Ectodermal cell (in vitro differentiated cells): Measurements from ENCODE around the gene MAD2L2.

Source experiments
- H3K27ac ChIP-seq: 2 replicates; pipeline ENCODE4 v1.7.0; 2013; ENCODE audit warnings: mild to moderate bottlenecking, low read depth, low read length; ENCODE audit not compliant: insufficient read depth, poor library complexity, severe bottlenecking
- H3K27me3 ChIP-seq: 2 replicates; pipeline ENCODE4 v1.7.0; 2013; ENCODE audit warnings: mild to moderate bottlenecking, low read length; ENCODE audit not compliant: insufficient read depth, control insufficient read depth, poor library complexity, severe bottlenecking
- H3K36me3 ChIP-seq: one replicate; pipeline ENCODE4 v1.7.0; 2013; ENCODE audit warnings: low read length; ENCODE audit not compliant: control insufficient read depth, insufficient read depth
- H3K4me1 ChIP-seq: one replicate; pipeline ENCODE4 v1.7.0; 2013; ENCODE audit warnings: low read length; ENCODE audit not compliant: control insufficient read depth, insufficient read depth
- H3K4me3 ChIP-seq: 2 replicates; pipeline ENCODE4 v1.7.0; 2013; ENCODE audit warnings: low read depth, low read length, control low read depth; ENCODE audit not compliant: insufficient read depth
- H3K9me3 ChIP-seq: 2 replicates; pipeline ENCODE4 v1.7.0; 2013; ENCODE audit warnings: mild to moderate bottlenecking, low read length, moderate library complexity; ENCODE audit not compliant: control insufficient read depth
- WGBS, 2 experiments: methylation state at CpG; one replicate each; pipeline ENCODE4 v1.1.7; 2013; ENCODE audit warnings: missing lambda C conversion rate in 2 of 2; 5-methylcytosine and 5-hydroxymethylcytosine counted together

The MAD2L2 gene

GRCh38 chr1:11671205-11671543 is 9.8 kb downstream of the MAD2L2 start:
- Histone ChIP-seq H3K4me1 (no peaks in the 10 kb centered on the region), H3K27me3 (no peaks in the 10 kb centered on the region), H3K27ac (no peak overlapping the region), H3K36me3 (peaks cover 29% of the 10 kb centered on the region), H3K9me3 (no peaks in the 10 kb centered on the region), H3K4me3 (no peak overlapping the region)
- 95 to 98% methylated on average over 6 of the region's 6 CpGs for WGBS, 2 experiments

GRCh38 chr1:11670747-11671146 is 10.2 kb downstream of the MAD2L2 start:
- Histone ChIP-seq H3K27ac (no peak overlapping the region), H3K4me3 (no peak overlapping the region), H3K4me1 (no peaks in the 10 kb centered on the region), H3K36me3 (peaks cover 25% of the 10 kb centered on the region), H3K27me3 (no peaks in the 10 kb centered on the region), H3K9me3 (no peaks in the 10 kb centered on the region)
- WGBS, 2 experiments: 86 to 89% methylated on average over 6 of the region's 6 CpGs

- Histone ChIP-seq H3K9me3 (no peaks in the 10 kb centered on the region), H3K27me3 (peaks cover 20% of the 10 kb centered on the region), H3K4me3 (no peak overlapping the region), H3K36me3 (peaks cover 9% of the 10 kb centered on the region), H3K4me1 (no peaks in the 10 kb centered on the region), H3K27ac (no peak overlapping the region)
- 94 to 95% methylated on average over 14 of the region's 14 CpGs for WGBS, 2 experiments
Measured at GRCh38 chr1:11668516-11668915, 12.4 kb downstream of the MAD2L2 start.

- H3K36me3 ChIP-seq: no peaks in the 10 kb centered on the region
- no peaks in the 10 kb centered on the region for H3K9me3 ChIP-seq
- H3K27ac ChIP-seq: no peak overlapping the region
- no peaks in the 10 kb centered on the region for H3K4me1 ChIP-seq
- H3K4me3 ChIP-seq: peak overlapping the region; percentile 28
- peaks cover 30% of the 10 kb centered on the region for H3K27me3 ChIP-seq
- WGBS, 2 experiments: 4 to 5% methylated on average over 66 of the region's 66 CpGs
Measured at GRCh38 chr1:11664336-11665065, 16.4 kb downstream of the MAD2L2 start.

- no peaks in the 10 kb centered on the region for H3K36me3 ChIP-seq
- 95% methylated on average over 17 of the region's 17 CpGs for WGBS, 2 experiments
- H3K27me3 ChIP-seq: peaks cover 30% of the 10 kb centered on the region
- H3K9me3 ChIP-seq: no peaks in the 10 kb centered on the region
- H3K4me3 ChIP-seq: no peak overlapping the region
- H3K4me1 ChIP-seq: no peaks in the 10 kb centered on the region
- no peak overlapping the region for H3K27ac ChIP-seq
Measured at GRCh38 chr1:11661103-11661502, 19.8 kb downstream of the MAD2L2 start.

GRCh38 chr1:11659748-11660147 is 21.2 kb downstream of the MAD2L2 start:
- Histone ChIP-seq H3K27me3 (peaks cover 30% of the 10 kb centered on the region), H3K4me1 (peaks cover 6% of the 10 kb centered on the region), H3K4me3 (no peak overlapping the region), H3K36me3 (no peaks in the 10 kb centered on the region), H3K27ac (no peak overlapping the region), H3K9me3 (no peaks in the 10 kb centered on the region)
- 94 to 96% methylated on average over 4 of the region's 4 CpGs for WGBS, 2 experiments

- H3K27me3 ChIP-seq: peaks cover 28% of the 10 kb centered on the region
- H3K36me3 ChIP-seq: no peaks in the 10 kb centered on the region
- no peak overlapping the region for H3K27ac ChIP-seq
- no peaks in the 10 kb centered on the region for H3K9me3 ChIP-seq
- peaks cover 6% of the 10 kb centered on the region for H3K4me1 ChIP-seq
- no peak overlapping the region for H3K4me3 ChIP-seq
- 94 to 96% methylated on average over 23 of the region's 23 CpGs for WGBS, 2 experiments
Measured at GRCh38 chr1:11658542-11658941, 22.4 kb downstream of the MAD2L2 start.

- Histone ChIP-seq H3K4me1 (peaks cover 6% of the 10 kb centered on the region), H3K9me3 (no peaks in the 10 kb centered on the region), H3K27me3 (peaks cover 33% of the 10 kb centered on the region), H3K27ac (no peak overlapping the region), H3K36me3 (no peaks in the 10 kb centered on the region), H3K4me3 (no peak overlapping the region)
- 91 to 92% methylated on average over 4 of the region's 6 CpGs for WGBS, 2 experiments
Measured at GRCh38 chr1:11657654-11658053, 23.3 kb downstream of the MAD2L2 start.

GRCh38 chr1:11654939-11655808 is 25.8 kb downstream of the MAD2L2 start:
- H3K4me3 ChIP-seq: peak overlapping the region; percentile 57
- peaks cover 52% of the 10 kb centered on the region for H3K27me3 ChIP-seq
- no peak overlapping the region for H3K27ac ChIP-seq
- H3K4me1 ChIP-seq: peaks cover 9% of the 10 kb centered on the region
- WGBS, 2 experiments: 8 to 9% methylated on average over 44 to 45 of the region's 45 CpGs
- H3K9me3 ChIP-seq: no peaks in the 10 kb centered on the region
- H3K36me3 ChIP-seq: no peaks in the 10 kb centered on the region

- Histone ChIP-seq H3K4me3 (peak within 1 kb of the TSS; percentile 57), H3K27me3 (peaks cover 61% of the 10 kb centered on the region), H3K36me3 (no peaks in the 10 kb centered on the region), H3K27ac (no peak within 1 kb of the TSS), H3K4me1 (peaks cover 13% of the 10 kb centered on the region), H3K9me3 (no peaks in the 10 kb centered on the region)
- WGBS, 2 experiments: 1% methylated on average over 94 of the region's 94 CpGs
Measured at GRCh38 chr1:11654137-11654938, 26.6 kb downstream of the MAD2L2 start, which contains the start of the genes FBXO2 and FBXO44. Gene FBXO2, minus strand, starts transcription at chr1:11654429. Its CDS starts 89 bp downstream, at chr1:11654340. Gene FBXO44, plus strand, starts transcription at chr1:11654877. Its CDS starts 959 bp downstream, at chr1:11655836.
